D341Med (cell line): ENCODE results near the gene NAA50.

Experiments
- DNase-seq: peaks from one replicate; pipeline ENCODE4 v3.0.0; 2012; ENCODE audit warnings: low spot score

The NAA50 gene

GRCh38 chr3:113685124-113685523 is 60.9 kb downstream of the NAA50 start:
- no peak for DNase-seq

DNA sequence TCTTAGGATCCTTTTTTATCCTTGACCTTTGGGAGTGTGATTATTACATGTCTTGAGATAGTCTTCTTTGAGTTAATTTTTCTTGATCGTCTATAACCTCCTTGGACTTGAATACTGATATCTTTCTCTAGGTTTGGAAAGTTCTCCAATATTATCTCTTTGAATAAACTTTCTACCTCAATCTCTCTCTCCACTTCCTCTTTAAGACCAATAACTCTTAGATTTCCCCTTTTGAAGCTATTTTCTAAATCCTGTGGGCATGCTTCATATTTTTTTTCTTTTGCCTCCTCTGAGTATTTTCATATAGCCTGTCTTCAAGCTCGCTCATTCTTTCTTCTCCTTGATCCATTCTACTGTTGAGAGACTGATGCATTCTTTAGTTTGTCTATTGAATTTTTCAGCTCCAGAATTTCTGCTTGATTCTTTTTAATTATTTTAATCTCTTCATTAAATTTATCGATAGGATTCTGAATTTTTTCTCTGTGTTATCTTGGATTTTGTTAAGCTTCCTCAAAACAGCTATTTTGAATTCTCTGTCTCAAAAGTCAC is 61.7 kb downstream of the NAA50 start:
- no peak for DNase-seq

DNA sequence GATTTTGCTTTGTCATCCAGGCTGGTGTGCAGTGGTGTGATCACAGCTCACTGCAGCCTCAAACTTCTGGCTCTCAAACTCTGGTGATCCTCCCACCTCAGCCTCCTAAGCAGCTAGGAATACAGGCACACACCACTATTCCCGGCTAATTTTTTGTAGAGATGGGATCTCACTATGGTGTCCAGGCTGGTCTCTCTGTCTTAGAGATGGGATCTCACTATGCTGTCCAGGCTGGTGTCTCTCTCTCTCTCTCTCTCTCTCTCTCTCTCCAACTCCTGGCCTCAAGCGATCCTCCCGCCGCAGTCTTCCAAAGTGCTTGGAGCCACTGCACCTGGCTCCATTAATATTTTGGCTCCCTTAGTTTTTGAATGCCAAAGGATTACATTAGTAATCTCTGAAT is 67.3 kb downstream of the NAA50 start:
- DNase-seq = no peak

DNA sequence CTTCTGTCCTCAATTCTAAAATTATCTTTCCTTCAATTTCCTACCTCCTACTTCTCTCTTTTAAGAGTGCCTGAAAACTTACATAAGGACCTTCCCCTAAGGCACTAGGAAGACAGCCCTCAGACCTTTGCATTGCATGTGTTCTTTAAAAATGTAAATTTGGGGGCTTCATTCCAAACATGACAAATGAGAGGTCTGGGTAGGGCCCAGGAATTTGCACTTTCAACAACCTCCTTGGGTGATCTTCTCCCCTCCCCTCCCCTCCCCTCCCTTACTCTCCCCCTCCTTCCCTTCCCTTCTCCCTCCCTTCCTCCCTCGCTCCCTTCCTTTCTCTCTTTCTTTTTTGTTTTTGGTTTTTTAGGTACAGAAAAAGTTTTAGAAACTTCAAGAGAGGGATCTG is 68.3 kb downstream of the NAA50 start:
- DNase-seq = no peak

DNA sequence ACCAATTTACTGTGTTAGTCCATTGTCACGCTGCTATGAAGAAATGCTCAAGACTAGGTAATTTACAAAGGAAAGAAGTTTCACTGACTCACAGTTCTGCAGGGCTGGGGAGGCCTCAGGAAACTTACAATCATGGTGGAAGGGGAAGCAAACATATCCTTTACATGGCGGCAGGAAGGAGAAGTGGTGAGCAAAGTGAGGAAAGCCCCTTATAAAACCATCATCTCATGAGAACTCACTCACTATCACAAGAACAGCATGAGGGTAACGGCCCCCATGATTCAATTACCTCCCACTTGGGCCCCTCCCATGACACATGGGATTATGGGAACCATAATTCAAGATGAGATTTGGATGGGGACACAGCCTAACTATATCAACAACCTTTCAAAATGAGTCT is 69.8 kb downstream of the NAA50 start:
- DNase-seq = no peak

DNA sequence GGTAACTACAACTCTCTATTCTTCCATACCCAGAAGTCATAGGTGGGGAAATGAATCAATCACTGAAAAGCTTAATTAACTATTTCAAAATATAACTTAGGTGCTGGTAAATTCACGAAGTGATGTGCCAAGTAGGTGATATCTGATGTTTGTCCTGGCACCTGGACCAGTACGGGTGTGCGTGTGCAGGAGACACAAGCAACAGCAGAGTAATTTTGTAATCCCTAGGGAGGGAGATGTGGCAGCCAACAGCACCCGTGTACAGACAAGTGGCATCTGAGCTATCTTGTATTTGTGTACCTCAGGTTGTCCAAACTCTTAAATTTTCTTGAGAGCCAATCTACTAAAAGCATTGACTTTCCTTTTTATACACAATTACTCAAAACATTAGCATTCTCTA is 72.5 kb downstream of the NAA50 start:
- DNase-seq = no peak

DNA sequence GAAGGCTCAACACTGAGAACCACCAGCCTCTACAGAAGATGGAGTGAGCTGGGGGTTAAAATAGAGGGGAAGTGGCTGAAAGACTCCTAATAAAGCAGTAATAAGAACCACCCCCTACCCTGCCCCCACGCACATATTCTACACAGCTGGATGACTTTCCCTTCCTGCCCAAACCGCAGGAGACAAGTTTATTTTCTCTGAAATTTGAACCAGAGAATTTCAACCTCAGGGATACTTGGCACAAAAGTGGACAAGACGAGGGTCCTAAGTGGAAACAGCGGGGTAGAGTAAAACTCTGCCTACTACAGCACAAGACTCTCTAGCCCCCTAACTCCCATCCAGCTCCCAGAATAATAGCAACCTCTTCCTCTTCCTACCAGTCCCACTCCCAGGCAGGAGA is 78.0 kb downstream of the NAA50 start:
- no peak for DNase-seq
